HG03139 (cell line): Measurements from ENCODE around the gene WNK2.

ENCODE experiments used
- ATAC-seq: cut with Tn5 transposase; IDR thresholded peaks from one replicate; pipeline ENCODE4 v1.9.1; 2021; ENCODE audit not compliant: unreplicated experiment

Gene WNK2

GRCh38 chr9:93252781-93253530 lies 69.0 kb downstream of the WNK2 start:
- no peak for ATAC-seq

GRCh38 chr9:93253633-93254032 lies 69.7 kb downstream of the WNK2 start:
- no peak for ATAC-seq

- no peak for ATAC-seq
Measured at GRCh38 chr9:93254061-93254481, 70.1 kb downstream of the WNK2 start.

DNA sequence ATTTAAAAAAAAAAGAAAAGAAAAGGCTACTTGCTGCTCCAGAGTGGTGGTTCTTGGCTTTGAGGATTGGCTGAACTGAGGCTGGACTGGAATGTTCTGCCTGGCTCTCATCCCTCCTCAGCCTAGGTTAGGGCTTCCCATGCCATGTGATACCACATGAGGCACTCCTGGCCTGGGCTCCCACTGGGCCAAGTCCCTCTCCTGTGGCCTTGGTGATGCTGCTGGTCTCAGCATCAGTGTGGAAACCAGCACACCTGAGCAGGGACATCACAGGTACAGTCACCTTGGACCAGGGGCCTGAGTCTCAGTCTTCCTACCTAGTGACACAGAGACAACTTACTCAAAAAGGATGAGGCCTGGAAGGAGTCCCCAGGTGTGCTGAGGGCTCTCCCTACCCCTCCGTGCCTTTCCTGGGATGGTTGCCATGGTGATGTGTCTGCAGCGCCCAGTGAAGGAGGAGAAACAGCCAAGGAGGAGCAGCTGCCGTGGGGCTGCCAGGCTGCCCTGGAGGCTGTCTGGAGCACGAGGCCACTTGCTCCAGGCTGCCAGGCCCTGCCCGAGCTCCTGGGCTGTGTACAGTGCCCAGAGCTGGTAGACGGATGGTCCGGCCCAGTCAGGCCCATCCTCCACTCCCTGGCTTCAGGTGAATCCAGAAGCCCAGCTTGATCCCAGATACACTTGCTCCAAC lies 71.0 kb downstream of the WNK2 start:
- no peak for ATAC-seq

GRCh38 chr9:93255494-93255867 lies 71.5 kb downstream of the WNK2 start:
- no peak for ATAC-seq

DNA sequence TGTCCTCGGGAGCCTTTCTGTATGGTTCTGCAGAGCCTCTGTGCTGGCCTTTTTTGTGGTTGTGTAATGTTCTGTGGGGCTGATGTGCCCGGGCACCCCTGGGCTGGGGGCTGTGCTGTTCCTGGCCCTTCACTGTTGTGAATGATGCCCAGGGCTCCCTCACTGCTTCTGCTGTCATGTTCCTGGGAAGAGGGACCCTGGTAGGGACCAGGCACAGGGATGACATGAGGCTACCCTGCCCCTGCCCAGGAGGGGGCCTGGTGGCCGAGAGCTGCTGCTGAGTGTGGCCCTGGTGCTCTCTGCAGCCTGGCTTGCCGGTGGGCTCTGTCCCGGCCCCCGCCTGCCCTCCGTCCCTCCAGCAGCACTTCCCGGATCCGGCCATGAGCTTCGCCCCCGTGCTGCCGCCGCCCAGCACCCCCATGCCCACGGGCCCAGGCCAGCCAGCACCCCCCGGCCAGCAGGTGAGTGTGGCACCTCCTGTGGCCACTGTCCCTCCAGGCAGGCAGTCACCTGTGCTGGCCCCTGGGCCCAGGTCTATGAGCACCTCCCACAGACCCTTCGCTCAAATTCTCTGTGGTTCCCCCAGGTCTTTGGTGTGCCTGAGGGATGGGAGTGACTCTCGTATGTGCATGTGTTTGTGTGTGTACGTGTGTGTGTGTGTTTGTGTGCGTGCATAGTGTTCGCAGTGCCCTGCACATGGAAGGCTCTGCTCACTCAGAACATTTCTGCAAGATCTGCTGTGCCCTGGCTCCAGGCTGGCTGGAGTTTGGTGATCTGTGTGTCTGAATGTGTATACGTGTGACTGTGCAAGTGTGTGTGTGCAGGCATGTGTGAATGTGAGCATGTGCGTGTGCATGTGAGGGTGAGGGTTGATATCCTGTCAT lies 72.3 kb downstream of the WNK2 start:
- ATAC-seq, result no peak

DNA sequence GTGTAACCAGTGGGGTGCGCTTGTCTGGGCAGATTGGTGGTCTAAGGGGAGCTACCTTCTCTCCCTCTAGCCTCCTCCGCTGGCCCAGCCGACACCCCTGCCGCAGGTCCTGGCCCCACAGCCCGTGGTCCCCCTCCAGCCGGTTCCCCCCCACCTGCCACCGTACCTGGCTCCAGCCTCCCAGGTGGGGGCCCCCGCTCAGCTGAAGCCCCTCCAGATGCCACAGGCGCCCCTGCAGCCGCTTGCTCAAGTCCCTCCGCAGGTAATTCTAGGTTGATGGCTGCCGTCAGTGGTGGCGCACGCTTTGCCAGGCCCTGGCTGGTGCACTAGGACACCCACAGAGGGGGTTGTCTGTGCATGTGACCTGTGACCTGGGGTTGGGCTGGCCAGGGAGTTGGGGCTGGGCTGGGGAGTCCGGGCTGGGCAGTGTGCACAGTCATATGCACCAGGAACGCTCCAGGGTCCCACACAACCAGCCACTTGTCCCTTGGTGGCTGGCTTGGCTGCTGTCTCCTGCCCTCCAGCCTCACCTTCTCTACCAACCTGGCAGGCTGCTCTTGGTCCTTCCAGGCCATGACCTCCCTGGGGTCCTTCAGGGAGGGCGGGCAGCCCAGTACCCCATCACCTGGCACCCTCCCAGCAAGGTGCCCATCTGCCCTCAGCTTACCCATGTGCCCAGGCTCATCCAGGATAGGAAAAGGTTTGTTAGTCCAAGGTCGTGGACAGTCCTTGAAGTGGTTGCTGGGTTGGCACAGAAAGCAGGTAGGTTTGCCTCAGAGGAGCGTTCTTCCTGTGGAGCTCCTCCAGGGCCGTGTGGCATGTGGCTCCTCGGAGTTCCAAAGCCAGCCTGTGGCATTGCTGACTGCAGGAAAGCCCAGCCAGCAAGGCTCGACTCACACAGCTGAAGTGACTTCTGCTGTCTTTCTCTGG lies 73.2 kb downstream of the WNK2 start:
- no peak for ATAC-seq

DNA sequence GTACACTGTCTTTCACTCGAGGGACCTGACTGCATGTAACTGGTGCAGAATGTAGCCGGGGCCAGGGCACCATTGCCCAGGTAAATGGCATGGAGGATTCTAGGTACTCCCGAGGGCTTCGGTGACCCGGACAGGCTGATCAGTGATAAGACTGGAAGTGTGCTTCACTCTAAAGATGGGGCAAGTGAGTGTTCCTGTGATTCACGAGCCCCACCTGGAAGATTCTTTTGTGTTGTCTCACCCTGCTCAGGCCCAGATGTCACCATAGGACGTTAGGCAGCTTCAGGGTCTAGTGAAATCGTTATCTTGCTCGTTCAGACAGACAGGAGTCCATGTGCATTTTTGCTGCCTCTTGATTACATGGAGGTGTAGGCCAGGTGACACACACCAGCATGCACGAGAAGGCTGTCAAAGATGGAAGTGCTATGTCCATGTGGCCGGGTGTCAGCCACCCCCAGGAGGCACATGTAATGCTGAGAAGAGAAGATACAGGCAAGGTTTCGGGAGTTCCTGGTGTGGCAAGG lies 73.9 kb downstream of the WNK2 start:
- no peak for ATAC-seq

GRCh38 chr9:93258419-93258817 lies 74.5 kb downstream of the WNK2 start:
- ATAC-seq, result no peak

GRCh38 chr9:93258818-93259489 lies 75.0 kb downstream of the WNK2 start:
- ATAC-seq, result no peak

GRCh38 chr9:93259490-93260262 lies 75.7 kb downstream of the WNK2 start:
- no peak for ATAC-seq

DNA sequence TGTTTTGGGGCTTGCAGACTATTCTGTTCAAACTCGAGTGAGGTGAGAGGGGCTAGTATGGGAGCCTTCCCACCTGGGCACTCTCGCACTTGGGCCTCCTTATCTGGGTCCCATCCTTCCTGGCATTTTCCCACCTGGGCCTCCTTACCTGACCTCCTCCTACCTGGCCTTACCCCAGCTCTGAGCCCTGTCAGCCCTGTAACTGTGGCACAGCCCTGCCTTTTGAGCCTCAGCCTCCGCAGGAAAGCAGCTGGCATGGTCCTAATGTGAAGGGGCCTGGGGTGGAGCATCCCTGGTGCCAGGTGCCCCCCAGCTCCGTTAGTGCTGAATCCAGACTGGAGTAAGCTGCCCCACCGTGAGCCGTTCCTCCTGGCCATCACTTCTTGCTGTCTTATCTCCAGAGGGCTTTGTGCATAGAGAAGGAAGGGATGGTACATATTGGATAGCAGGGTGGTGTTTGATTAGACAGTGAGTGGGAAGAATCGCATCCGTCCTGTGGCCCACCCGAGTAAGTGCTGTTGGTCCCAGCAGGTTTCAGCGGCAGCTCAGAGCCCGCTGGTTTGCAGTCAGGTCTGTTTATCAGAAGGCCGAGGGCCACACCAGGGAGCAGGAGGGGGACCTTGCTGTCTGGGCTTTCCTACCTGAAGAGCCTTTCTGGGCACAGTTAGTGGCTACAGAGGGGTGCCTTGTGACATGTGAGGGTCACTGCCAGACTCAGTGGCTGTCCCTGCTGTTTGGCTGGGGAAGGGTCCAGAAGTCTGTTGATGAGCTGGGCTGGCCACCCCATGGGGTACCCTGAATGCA lies 76.5 kb downstream of the WNK2 start:
- ATAC-seq, result no peak

DNA sequence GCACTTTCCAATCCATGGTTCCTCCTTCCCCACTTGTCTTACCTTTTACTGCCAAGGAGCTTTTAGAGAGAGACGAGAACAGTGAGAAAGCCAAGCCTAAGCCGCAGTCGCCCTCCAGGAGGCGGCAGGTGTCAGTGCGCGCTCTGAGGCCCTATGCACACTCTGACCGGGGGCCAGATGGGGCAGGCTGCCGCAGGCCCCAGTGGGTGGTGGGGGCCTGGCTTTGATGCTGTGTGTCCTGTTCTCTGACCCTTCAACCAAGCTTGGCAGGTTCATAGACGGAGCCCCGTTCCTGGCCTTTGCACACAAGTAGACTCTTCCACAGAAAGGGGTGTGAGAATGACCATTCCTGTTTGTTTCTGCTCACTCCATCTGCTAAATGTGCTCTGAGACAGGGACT lies 77.3 kb downstream of the WNK2 start:
- no peak for ATAC-seq

DNA sequence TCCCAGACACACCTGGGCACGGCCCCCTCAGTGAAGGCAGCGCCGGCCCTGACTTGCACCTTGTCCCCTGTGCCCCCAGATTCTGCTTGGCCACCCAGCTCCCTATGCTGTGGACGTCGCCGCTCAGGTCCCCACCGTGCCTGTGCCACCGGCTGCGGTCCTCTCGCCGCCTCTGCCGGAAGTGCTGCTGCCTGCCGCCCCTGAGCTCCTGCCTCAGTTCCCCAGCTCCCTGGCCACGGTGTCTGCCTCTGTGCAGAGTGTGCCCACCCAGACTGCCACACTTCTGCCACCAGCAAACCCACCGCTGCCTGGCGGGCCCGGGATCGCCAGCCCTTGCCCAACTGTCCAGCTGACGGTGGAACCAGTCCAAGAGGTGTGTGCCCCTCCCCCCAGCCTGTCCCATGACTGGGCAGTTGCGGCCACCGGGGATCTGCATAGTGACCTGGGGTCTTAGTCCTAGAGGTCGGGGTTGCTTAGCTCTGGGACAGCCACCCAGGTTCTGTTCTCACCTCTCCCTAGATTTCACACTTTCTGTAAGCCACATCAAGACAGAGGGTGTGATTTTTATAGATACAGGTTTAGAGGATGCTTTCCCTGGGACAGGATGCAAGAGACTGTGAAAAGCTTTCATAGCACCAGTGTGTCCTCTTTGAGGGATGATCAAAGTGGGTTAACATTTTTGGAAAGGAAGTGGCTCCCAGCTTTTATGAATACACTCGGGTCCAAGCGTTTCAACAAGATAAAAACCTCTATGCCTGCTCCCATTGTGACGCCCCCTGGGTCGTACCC lies 78.0 kb downstream of the WNK2 start:
- no peak for ATAC-seq

- ATAC-seq, result no peak
Measured at GRCh38 chr9:93262537-93263310, 78.8 kb downstream of the WNK2 start.

DNA sequence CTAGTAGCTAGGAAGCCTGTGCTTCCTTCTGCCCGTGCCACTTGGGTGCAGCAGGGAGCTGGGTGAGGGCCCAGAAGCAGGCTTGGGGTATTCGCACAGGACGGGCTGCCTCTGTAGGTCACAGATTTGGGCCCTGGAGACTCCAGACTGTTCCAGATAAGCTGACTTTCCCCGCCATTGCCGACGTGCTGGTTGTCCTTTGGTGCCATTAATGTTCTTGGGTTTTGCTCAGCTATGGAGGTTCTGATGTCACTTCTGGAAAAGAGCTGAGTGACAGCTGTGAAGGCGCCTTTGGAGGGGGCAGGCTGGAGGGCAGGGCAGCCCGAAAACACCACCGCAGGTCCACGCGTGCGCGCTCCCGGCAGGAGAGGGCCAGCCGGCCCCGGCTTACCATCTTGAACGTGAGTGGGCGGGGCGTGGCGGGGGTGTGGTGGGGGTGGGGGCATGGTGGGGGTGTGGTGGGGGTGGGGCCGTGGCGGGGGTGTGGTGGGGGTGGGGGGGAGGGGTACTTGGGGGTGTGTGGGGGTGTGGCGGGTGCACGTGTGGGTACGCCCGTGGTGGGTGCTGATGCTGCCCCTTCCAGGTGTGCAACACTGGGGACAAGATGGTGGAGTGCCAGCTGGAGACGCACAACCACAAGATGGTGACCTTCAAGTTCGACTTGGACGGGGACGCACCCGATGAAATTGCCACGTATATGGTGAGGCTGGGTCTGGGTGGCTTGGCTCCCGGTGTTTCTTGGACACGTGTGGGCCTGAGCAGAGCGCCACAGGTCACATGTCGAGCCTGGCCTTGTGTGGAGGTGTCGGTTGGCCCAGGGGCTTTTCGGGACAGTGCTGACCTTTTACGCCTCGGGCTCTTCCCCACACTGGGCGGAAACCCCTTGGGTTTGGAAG lies 79.6 kb downstream of the WNK2 start:
- ATAC-seq, result no peak
